Measurements from ENCODE around the gene POU3F1.

- TF ChIP-seq RAD21 (IDR thresholded peaks at IDR 0.05; ENCODE audit: low read length) (no peak), USF2 (IDR thresholded peaks at IDR 0.05; ENCODE audit: low read depth, low read length) (no peak), SMC3 (IDR thresholded peaks at IDR 0.05; ENCODE audit: low read depth, low read length) (no peak), FOS (IDR thresholded peaks at IDR 0.05; ENCODE audit: low read depth, low read length) (no peak), NFE2L2 (IDR thresholded peaks at IDR 0.05; ENCODE audit: low read depth, low read length) (no peak), POLR2A (IDR thresholded peaks at IDR 0.05; ENCODE audit: low read depth, low read length) (no peak), ELK1 (IDR thresholded peaks at IDR 0.05; ENCODE audit: borderline replicate concordance, low read depth, low read length) (no peak)
- TF ChIP-seq, protein P1, sequence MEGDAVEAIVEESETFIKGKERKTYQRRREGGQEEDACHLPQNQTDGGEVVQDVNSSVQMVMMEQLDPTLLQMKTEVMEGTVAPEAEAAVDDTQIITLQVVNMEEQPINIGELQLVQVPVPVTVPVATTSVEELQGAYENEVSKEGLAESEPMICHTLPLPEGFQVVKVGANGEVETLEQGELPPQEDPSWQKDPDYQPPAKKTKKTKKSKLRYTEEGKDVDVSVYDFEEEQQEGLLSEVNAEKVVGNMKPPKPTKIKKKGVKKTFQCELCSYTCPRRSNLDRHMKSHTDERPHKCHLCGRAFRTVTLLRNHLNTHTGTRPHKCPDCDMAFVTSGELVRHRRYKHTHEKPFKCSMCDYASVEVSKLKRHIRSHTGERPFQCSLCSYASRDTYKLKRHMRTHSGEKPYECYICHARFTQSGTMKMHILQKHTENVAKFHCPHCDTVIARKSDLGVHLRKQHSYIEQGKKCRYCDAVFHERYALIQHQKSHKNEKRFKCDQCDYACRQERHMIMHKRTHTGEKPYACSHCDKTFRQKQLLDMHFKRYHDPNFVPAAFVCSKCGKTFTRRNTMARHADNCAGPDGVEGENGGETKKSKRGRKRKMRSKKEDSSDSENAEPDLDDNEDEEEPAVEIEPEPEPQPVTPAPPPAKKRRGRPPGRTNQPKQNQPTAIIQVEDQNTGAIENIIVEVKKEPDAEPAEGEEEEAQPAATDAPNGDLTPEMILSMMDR (conservative IDR thresholded peaks at IDR 0.05; ENCODE audit: low read depth, low read length), result no peak
Measured at GRCh38 chr1:37998089-37998808, 48.3 kb downstream of the POU3F1 start.
